CD4-positive, CD25-positive, alpha-beta regulatory T cell (primary cell): ENCODE results near the gene PLEKHG1. TPM values are rescaled to one million over a fixed set of nuclear protein-coding genes. Genes with fewer than 3 reads are reported as not detected.

Experiments
- ATAC-seq, 2 donors: fragments of 150-1000 bp; cut with Tn5 transposase; one replicate each; pipeline ENCODE4 v1.10.0; 2021; ENCODE audit warnings: low read depth in 2 of 2, moderate number of reproducible peaks in 2 of 2, moderate library complexity in 1 of 2
- DNase-seq, 3 donors: peaks; one replicate each; pipeline versions ENCODE4 v3.0.0 to v3.0.0-alpha.2; 2012 to 2022; ENCODE audit warnings: mixed read lengths in 1 of 3
- H3K27ac ChIP-seq: one replicate; pipeline ENCODE4 v1.7.0; 2013; ENCODE audit warnings: mild to moderate bottlenecking, low read length; ENCODE audit not compliant: insufficient read depth, poor library complexity, severe bottlenecking
- H3K27me3 ChIP-seq: one replicate; pipeline ENCODE4 v1.7.0; 2013; ENCODE audit warnings: low read length; ENCODE audit not compliant: control insufficient read depth, insufficient read depth
- H3K36me3 ChIP-seq: one replicate; pipeline ENCODE4 v1.7.0; 2013; ENCODE audit warnings: mild to moderate bottlenecking, low read length, moderate library complexity; ENCODE audit not compliant: control insufficient read depth, insufficient read depth
- H3K4me1 ChIP-seq: 2 replicates; pipeline ENCODE4 v1.7.0; 2013; ENCODE audit warnings: mild to moderate bottlenecking, low read length; ENCODE audit not compliant: insufficient read depth, control insufficient read depth, poor library complexity, severe bottlenecking
- H3K4me3 ChIP-seq: one replicate; pipeline ENCODE4 v1.7.0; 2013; ENCODE audit warnings: low read depth, mild to moderate bottlenecking, low read length, moderate library complexity
- H3K9me3 ChIP-seq, 2 experiments: 1 replicate in 1 of 2; 2 replicates in 1 of 2; pipeline ENCODE4 v1.7.0; 2013; ENCODE audit warnings: low read length in 2 of 2, mild to moderate bottlenecking in 1 of 2, moderate library complexity in 1 of 2; ENCODE audit not compliant: control insufficient read depth in 2 of 2
- H3K27ac Mint-ChIP-seq, 3 donors: one replicate each; pipeline ENCODE4 v1.8.0; 2020 to 2022; ENCODE audit warnings: mild to moderate bottlenecking in 3 of 3, mixed read lengths in 3 of 3, moderate library complexity in 2 of 3
- H3K27me3 Mint-ChIP-seq: one replicate; pipeline ENCODE4 v1.8.0; 2022; ENCODE audit warnings: mild to moderate bottlenecking, mixed read lengths
- H3K36me3 Mint-ChIP-seq: one replicate; pipeline ENCODE4 v1.8.0; 2020; ENCODE audit warnings: mixed read lengths
- H3K4me1 Mint-ChIP-seq, 4 donors: one replicate each; pipeline ENCODE4 v1.8.0; 2020 to 2022; ENCODE audit warnings: mixed read lengths in 4 of 4, mild to moderate bottlenecking in 1 of 4
- H3K4me3 Mint-ChIP-seq, 4 donors: one replicate each; pipeline ENCODE4 v1.8.0; 2020 to 2022; ENCODE audit warnings: mild to moderate bottlenecking in 4 of 4, mixed read lengths in 4 of 4, moderate library complexity in 3 of 4
- H3K9me3 Mint-ChIP-seq, 7 donors: one replicate each; pipeline ENCODE4 v1.8.0; 2020 to 2022; ENCODE audit warnings: mixed read lengths in 7 of 7, mild to moderate bottlenecking in 3 of 7, moderate library complexity in 2 of 7
- polyA plus RNA-seq, 4 donors: library from polyadenylated mRNA; unstranded; fragments of 300-500 nt; fragmentation: Illumina TruSeq; gene quantifications; one replicate each; pipeline ENCODE4 v1.2.3, GENCODE V29; 2021
- total RNA-seq: library from RNA; stranded (reverse); gene quantifications from one replicate; pipeline ENCODE4 v1.2.3, GENCODE V29; 2022

The PLEKHG1 gene
- total and polyA plus RNA-seq, 5 donors from 2014 or later, result 1.0 to 29.9 (median 3.2) TPM

- peaks cover 24 to 38% (median 30%) of the 10 kb centered on the region in 4 donors for H3K4me1 Mint-ChIP-seq
- peaks cover 26% of the 10 kb centered on the region for H3K4me1 ChIP-seq
- no peaks in the 10 kb centered on the region for H3K9me3 ChIP-seq
- peak overlapping the region; percentile 17 for H3K27ac ChIP-seq
- no peaks in the 10 kb centered on the region for H3K36me3 Mint-ChIP-seq
- H3K9me3 Mint-ChIP-seq, result peaks cover 0 to 1% (median 0%) of the 10 kb centered on the region in 7 donors
- H3K36me3 ChIP-seq, result no peaks in the 10 kb centered on the region
- peak overlapping the region in 2 of 3 donors; percentile 19 to 69 for H3K27ac Mint-ChIP-seq
- no peak for ATAC-seq
- peak overlapping the region; percentile 65 for H3K4me3 ChIP-seq
- peak overlapping the region in 2 of 4 donors; percentile 11 to 79 for H3K4me3 Mint-ChIP-seq
- DNase-seq, result no peak
- peaks cover 5% of the 10 kb centered on the region for H3K27me3 Mint-ChIP-seq
- no peaks in the 10 kb centered on the region for H3K27me3 ChIP-seq
Observed at GRCh38 chr6:150635906-150636514, 36.3 kb downstream of the PLEKHG1 start.

- peak overlapping the region in 2 of 3 donors; percentile 16 to 19 for H3K27ac Mint-ChIP-seq
- Histone ChIP-seq H3K27me3 (no peaks in the 10 kb centered on the region), H3K4me3 (no peak overlapping the region), H3K27ac (no peak overlapping the region), H3K4me1 (peaks cover 23% of the 10 kb centered on the region), H3K36me3 (no peaks in the 10 kb centered on the region), H3K9me3 (no peaks in the 10 kb centered on the region)
- ATAC-seq (no peak), DNase-seq (no peak)
- peak overlapping the region in 1 of 4 donors; percentile 79 for H3K4me3 Mint-ChIP-seq
- H3K36me3 Mint-ChIP-seq, result no peaks in the 10 kb centered on the region
- peaks cover 5% of the 10 kb centered on the region for H3K27me3 Mint-ChIP-seq
- H3K9me3 Mint-ChIP-seq, result peaks cover 0 to 1% (median 0%) of the 10 kb centered on the region in 7 donors
- H3K4me1 Mint-ChIP-seq, result peaks cover 25 to 36% (median 32%) of the 10 kb centered on the region in 4 donors
Observed at GRCh38 chr6:150636808-150637207, 37.1 kb downstream of the PLEKHG1 start.

- no peak for DNase-seq
- no peak for ATAC-seq
- no peaks in the 10 kb centered on the region for H3K27me3 ChIP-seq
- peak overlapping the region in 2 of 3 donors; percentile 17 to 19 for H3K27ac Mint-ChIP-seq
- H3K36me3 Mint-ChIP-seq, result no peaks in the 10 kb centered on the region
- peaks cover 19% of the 10 kb centered on the region for H3K4me1 ChIP-seq
- peaks cover 21 to 33% (median 30%) of the 10 kb centered on the region in 4 donors for H3K4me1 Mint-ChIP-seq
- H3K4me3 ChIP-seq, result no peak overlapping the region
- H3K36me3 ChIP-seq, result no peaks in the 10 kb centered on the region
- peaks cover 5% of the 10 kb centered on the region for H3K27me3 Mint-ChIP-seq
- peak overlapping the region in 1 of 4 donors; percentile 79 for H3K4me3 Mint-ChIP-seq
- no peaks in the 10 kb centered on the region for H3K9me3 ChIP-seq
- H3K27ac ChIP-seq, result no peak overlapping the region
- peaks cover 0 to 1% (median 0%) of the 10 kb centered on the region in 7 donors for H3K9me3 Mint-ChIP-seq
Observed at GRCh38 chr6:150637266-150637665, 37.6 kb downstream of the PLEKHG1 start.

GRCh38 chr6:150638267-150638666, 38.6 kb downstream of the PLEKHG1 start:
- Mint-ChIP-seq H3K9me3 (peaks cover 0 to 1% (median 0%) of the 10 kb centered on the region in 7 donors), H3K27ac (peak overlapping the region in 1 of 3 donors; percentile 57), H3K4me3 (no peak overlapping the region), H3K27me3 (peaks cover 5% of the 10 kb centered on the region), H3K4me1 (peaks cover 15 to 28% (median 25%) of the 10 kb centered on the region in 4 donors), H3K36me3 (no peaks in the 10 kb centered on the region)
- Histone ChIP-seq H3K27ac (no peak overlapping the region), H3K9me3 (no peaks in the 10 kb centered on the region), H3K4me3 (no peak overlapping the region), H3K4me1 (peaks cover 10% of the 10 kb centered on the region), H3K27me3 (no peaks in the 10 kb centered on the region), H3K36me3 (no peaks in the 10 kb centered on the region)
- DNase-seq (no peak), ATAC-seq (no peak)

GRCh38 chr6:150638765-150639164, 39.1 kb downstream of the PLEKHG1 start:
- H3K4me3 Mint-ChIP-seq, result no peak overlapping the region
- H3K4me1 Mint-ChIP-seq, result peaks cover 12 to 25% (median 24%) of the 10 kb centered on the region in 4 donors
- H3K27me3 ChIP-seq, result no peaks in the 10 kb centered on the region
- no peaks in the 10 kb centered on the region for H3K9me3 ChIP-seq
- H3K4me1 ChIP-seq, result peaks cover 5% of the 10 kb centered on the region
- H3K36me3 ChIP-seq, result no peaks in the 10 kb centered on the region
- H3K27ac Mint-ChIP-seq, result peak overlapping the region in 1 of 3 donors; percentile 57
- H3K9me3 Mint-ChIP-seq, result no peaks in the 10 kb centered on the region
- DNase-seq (no peak), ATAC-seq (no peak)
- no peak overlapping the region for H3K4me3 ChIP-seq
- H3K36me3 Mint-ChIP-seq, result no peaks in the 10 kb centered on the region
- H3K27ac ChIP-seq, result no peak overlapping the region
- peaks cover 5% of the 10 kb centered on the region for H3K27me3 Mint-ChIP-seq

GRCh38 chr6:150639823-150640331, 40.2 kb downstream of the PLEKHG1 start:
- Mint-ChIP-seq H3K9me3 (no peaks in the 10 kb centered on the region), H3K27me3 (peaks cover 5% of the 10 kb centered on the region), H3K4me3 (no peak overlapping the region), H3K27ac (no peak overlapping the region), H3K4me1 (peaks cover 12 to 25% (median 19%) of the 10 kb centered on the region in 4 donors), H3K36me3 (no peaks in the 10 kb centered on the region)
- ATAC-seq (no peak), DNase-seq (no peak)
- H3K36me3 ChIP-seq, result no peaks in the 10 kb centered on the region
- H3K4me1 ChIP-seq, result peaks cover 5% of the 10 kb centered on the region
- no peak overlapping the region for H3K4me3 ChIP-seq
- no peaks in the 10 kb centered on the region for H3K9me3 ChIP-seq
- H3K27ac ChIP-seq, result no peak overlapping the region
- H3K27me3 ChIP-seq, result no peaks in the 10 kb centered on the region

- Mint-ChIP-seq H3K9me3 (no peaks in the 10 kb centered on the region), H3K4me3 (no peak overlapping the region), H3K27me3 (peaks cover 5% of the 10 kb centered on the region), H3K36me3 (no peaks in the 10 kb centered on the region), H3K4me1 (peaks cover 12 to 25% (median 18%) of the 10 kb centered on the region in 4 donors), H3K27ac (no peak overlapping the region)
- ATAC-seq, result no peak
- no peak for DNase-seq
- Histone ChIP-seq H3K27me3 (no peaks in the 10 kb centered on the region), H3K36me3 (no peaks in the 10 kb centered on the region), H3K4me3 (no peak overlapping the region), H3K27ac (no peak overlapping the region), H3K4me1 (peaks cover 5% of the 10 kb centered on the region), H3K9me3 (no peaks in the 10 kb centered on the region)
Observed at GRCh38 chr6:150640556-150641209, 41.0 kb downstream of the PLEKHG1 start.
